Tibial artery (tissue), 4 donors: ENCODE data around the gene DCP1A.
A peak's percentile ranks its signal among the peaks of the same experiment; 100 is the strongest.

ENCODE experiments used
- DNase-seq, 2 donors: peaks; one replicate each; pipeline ENCODE4 v3.0.0-alpha.2; 2019
- H3K27ac ChIP-seq, 2 donors: fragments of 200-600 bp; sonication (generic) in 1 of 2; 1 replicate in 1 of 2; 2 replicates in 1 of 2; pipeline ENCODE4 v1.5.1; 2018 to 2019; ENCODE audit warnings: mild to moderate bottlenecking in 1 of 2
- H3K27me3 ChIP-seq, 2 donors: fragments of 200-600 bp; sonication (generic) in 1 of 2; one replicate each; pipeline versions ENCODE4 v1.5.1 to v1.6.0; 2016 to 2019
- H3K36me3 ChIP-seq, 3 donors: fragments of 200-600 bp; sonication (generic) in 2 of 3; one replicate each; pipeline ENCODE4 v1.5.1; 2016 to 2019; ENCODE audit warnings: mild to moderate bottlenecking in 2 of 3
- H3K4me1 ChIP-seq, 4 donors: fragments of 200-600 bp; sonication (generic) in 2 of 4; 1 replicate in 3 of 4; 2 replicates in 1 of 4; pipeline ENCODE4 v1.5.1; 2016 to 2019
- H3K4me3 ChIP-seq, 2 donors: fragments of 200-600 bp; sonication (generic) in 1 of 2; 1 replicate in 1 of 2; 2 replicates in 1 of 2; pipeline ENCODE4 v1.5.1; 2018 to 2019; ENCODE audit warnings: mild to moderate bottlenecking in 2 of 2
- H3K9me3 ChIP-seq, 3 donors: fragments of 200-600 bp; sonication (generic) in 1 of 3; one replicate each; pipeline ENCODE4 v1.5.1; 2016 to 2019
- CTCF ChIP-seq, 2 experiments: fragments of 200-600 bp in 1 of 2; fragments of 450-650 bp in 1 of 2; IDR thresholded peaks; one replicate each; pipeline ENCODE4 v1.5.1; 2017 to 2019; ENCODE audit warnings: antibody characterized with exemption in 2 of 2, mild to moderate bottlenecking in 1 of 2, moderate library complexity in 1 of 2
- intact Hi-C: fragments of 100-400 bp; cut with DNase I; formaldehyde crosslinking; loops from one replicate; pipeline ENCODE4 v1.15.0; 2023; ENCODE audit warnings: low total_unique reads

The DCP1A gene

GRCh38 chr3:53239800-53240199 lies 107.5 kb downstream of the DCP1A start:
- TF ChIP-seq CTCF (IDR thresholded peaks at IDR 0.05), result no peak
- intact Hi-C loops, result no loop called here
- Histone ChIP-seq H3K4me3 (no peak overlapping the region), H3K27me3 (no peaks in the 10 kb centered on the region), H3K36me3 (peaks cover 52 to 83% (median 66%) of the 10 kb centered on the region in 3 donors), H3K4me1 (peaks cover 0 to 58% (median 33%) of the 10 kb centered on the region in 4 donors), H3K9me3 (no peaks in the 10 kb centered on the region), H3K27ac (peak overlapping the region in 1 of 2 donors; percentile 11)
- no peak for DNase-seq

GRCh38 chr3:53238886-53239285 lies 108.5 kb downstream of the DCP1A start:
- intact Hi-C loops, result no loop called here
- H3K4me1 ChIP-seq, result peaks cover 0 to 50% (median 31%) of the 10 kb centered on the region in 4 donors
- no peak for TF ChIP-seq CTCF (IDR thresholded peaks at IDR 0.05)
- H3K27me3 ChIP-seq, result no peaks in the 10 kb centered on the region
- no peaks in the 10 kb centered on the region for H3K9me3 ChIP-seq
- DNase-seq, result no peak
- peaks cover 61 to 87% (median 75%) of the 10 kb centered on the region in 3 donors for H3K36me3 ChIP-seq
- H3K4me3 ChIP-seq, result no peak overlapping the region
- peak overlapping the region in 1 of 2 donors; percentile 75 for H3K27ac ChIP-seq

- intact Hi-C loops, result no loop called here
Observed at GRCh38 chr3:53238051-53238850, 109.1 kb downstream of the DCP1A start.

GRCh38 chr3:53236112-53236841 lies 111.1 kb downstream of the DCP1A start:
- H3K9me3 ChIP-seq, result no peaks in the 10 kb centered on the region
- H3K27me3 ChIP-seq, result no peaks in the 10 kb centered on the region
- intact Hi-C loops, result no loop called here
- peaks cover 0 to 33% (median 20%) of the 10 kb centered on the region in 4 donors for H3K4me1 ChIP-seq
- peak overlapping the region; percentile 39 to 75 for H3K27ac ChIP-seq
- no peak overlapping the region for H3K4me3 ChIP-seq
- peaks cover 80 to 100% (median 89%) of the 10 kb centered on the region in 3 donors for H3K36me3 ChIP-seq
- DNase-seq, result peak; percentile 58 to 87
- no peak for TF ChIP-seq CTCF (IDR thresholded peaks at IDR 0.05)

More at GRCh38 chr3:53238051-53238850, 109.1 kb downstream of the DCP1A start:
- H3K4me3 ChIP-seq, result no peak overlapping the region
- no peaks in the 10 kb centered on the region for H3K27me3 ChIP-seq
- peak overlapping the region in 1 of 2 donors; percentile 75 for H3K27ac ChIP-seq
- H3K4me1 ChIP-seq, result peaks cover 0 to 44% (median 27%) of the 10 kb centered on the region in 4 donors
- peaks cover 68 to 91% (median 82%) of the 10 kb centered on the region in 3 donors for H3K36me3 ChIP-seq
- no peak for TF ChIP-seq CTCF (IDR thresholded peaks at IDR 0.05)
- DNase-seq, result no peak
- H3K9me3 ChIP-seq, result no peaks in the 10 kb centered on the region

- no peak for DNase-seq
- Histone ChIP-seq H3K36me3 (peaks cover 80 to 100% (median 89%) of the 10 kb centered on the region in 3 donors), H3K4me3 (no peak overlapping the region), H3K4me1 (peaks cover 0 to 33% (median 20%) of the 10 kb centered on the region in 4 donors), H3K9me3 (no peaks in the 10 kb centered on the region), H3K27ac (peak overlapping the region in 1 of 2 donors; percentile 75), H3K27me3 (no peaks in the 10 kb centered on the region)
- intact Hi-C loops, result no loop called here
- no peak for TF ChIP-seq CTCF (IDR thresholded peaks at IDR 0.05)
Observed at GRCh38 chr3:53235545-53235944, 111.8 kb downstream of the DCP1A start.
